ENCODE results near the gene IRAK1. TPM values are rescaled to one million over a fixed set of nuclear protein-coding genes. Genes with fewer than 3 reads are reported as not detected.

Gene IRAK1
- polyA plus RNA-seq, 3 donors, result 52.0 to 69.7 (median 62.3) TPM

DNA sequence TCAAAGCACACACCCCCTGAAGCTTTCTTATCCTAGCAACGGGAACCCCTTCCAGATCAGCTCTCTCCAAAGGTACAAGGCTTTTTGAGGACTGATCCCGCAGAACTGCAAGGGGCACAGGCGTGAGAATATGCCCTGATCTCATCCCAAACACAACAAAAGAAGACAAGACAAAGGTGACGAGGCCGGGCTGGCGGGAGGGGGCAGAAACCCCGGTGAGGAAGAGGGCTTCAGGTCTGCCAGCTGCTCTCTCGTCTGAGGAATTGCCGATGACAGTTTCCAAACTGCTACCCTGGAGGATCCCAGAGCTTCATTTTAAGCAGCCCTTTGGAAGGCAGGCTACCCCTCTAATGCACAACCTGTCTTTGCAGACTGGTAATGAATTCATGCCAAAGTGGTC is 51.4 kb downstream of the IRAK1 start:
- DNase-seq (ENCODE audit: extremely low read depth in 1 of 11, low read depth in 9 of 11, low spot score in 4 of 11), result no peak

DNA sequence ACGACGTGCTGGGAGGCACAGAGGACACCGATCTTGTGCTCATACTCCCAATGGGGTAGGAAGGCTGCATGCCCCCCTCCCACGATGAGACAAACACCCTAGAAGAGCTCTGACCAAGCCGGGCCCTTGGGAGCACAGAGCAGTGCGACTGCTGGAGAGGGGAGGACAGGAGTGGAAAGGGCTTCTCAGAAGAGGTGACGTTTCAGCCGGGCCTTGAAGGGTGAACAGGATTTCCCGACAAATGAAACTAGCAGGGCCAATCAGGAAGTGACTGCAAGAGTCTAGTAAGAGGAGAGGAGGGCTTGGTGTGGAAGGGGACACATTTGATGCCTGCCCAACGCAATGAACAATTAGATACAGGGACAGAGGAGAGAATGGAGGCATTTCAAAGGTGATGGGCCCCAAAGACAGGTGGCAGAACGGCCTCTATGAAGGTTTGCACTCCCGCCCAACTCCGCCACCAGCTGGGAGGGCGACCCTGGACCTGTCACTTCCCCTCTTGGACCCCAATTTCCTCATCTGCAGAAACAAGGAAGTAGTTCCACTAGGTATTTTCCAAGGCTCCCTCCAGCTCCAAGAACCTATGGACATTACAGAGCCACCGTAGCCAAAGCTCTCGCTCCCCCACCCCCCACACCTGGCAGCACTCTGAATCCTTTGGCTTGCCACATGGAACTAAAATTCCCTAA is 52.0 kb downstream of the IRAK1 start:
- DNase-seq (ENCODE audit: extremely low read depth in 1 of 11, low read depth in 9 of 11, low spot score in 4 of 11), result no peak

DNA sequence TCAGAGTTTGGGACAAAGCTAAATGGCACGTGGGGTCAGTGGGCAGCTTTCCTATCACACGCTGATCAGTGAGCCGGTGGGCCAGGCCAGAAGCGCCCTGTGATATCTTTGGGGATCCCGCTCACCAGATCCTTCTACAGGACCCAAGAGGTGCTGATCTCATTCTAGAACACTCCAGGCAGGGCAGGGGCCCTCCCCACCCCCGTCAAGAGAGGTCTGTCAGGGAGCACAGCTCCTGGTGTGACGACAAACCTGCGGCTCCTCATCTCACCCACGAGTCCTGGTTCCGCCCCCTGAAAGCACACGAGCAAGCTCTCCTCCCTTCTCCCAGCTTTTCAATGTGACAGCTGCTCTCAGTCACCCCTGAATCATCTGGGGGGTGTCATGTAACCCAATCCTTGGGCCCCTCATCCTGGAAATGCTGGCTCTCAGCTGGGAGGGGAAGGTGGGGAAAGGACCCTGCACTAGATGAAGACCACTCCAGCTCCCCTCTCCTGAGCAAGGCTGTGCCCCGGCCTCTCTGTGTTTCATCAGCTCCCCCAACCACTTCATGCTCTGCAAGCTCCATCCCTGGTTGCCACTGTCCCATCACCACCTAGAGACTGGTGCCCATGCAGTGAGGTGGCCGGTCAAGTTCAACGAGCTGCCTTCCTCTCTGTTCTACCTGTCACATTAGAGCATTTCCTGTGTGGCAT is 52.7 kb downstream of the IRAK1 start:
- DNase-seq (ENCODE audit: extremely low read depth in 1 of 11, low read depth in 9 of 11, low spot score in 4 of 11), result no peak

DNA sequence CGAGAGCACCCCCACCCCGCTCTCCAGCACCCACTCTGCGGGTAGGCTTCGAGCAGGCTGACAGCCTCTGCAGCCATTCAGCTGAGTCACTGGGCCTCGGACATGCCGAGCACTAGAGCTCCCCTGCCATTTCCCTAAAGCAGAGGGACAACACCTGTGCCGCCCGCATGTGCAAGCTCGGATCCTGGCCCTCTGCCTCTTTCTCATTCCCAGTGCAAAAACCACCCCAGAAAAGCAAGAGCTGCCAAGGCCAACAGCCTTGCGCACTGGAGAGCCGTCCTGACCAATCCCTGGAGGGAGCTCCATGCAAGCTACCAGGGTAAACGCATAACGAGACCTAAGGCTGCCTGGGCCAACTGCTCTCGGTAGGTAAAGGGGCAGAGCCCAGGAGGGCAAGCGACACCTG is 53.4 kb downstream of the IRAK1 start:
- DNase-seq (ENCODE audit: extremely low read depth in 1 of 11, low read depth in 9 of 11, low spot score in 4 of 11), result no peak

DNA sequence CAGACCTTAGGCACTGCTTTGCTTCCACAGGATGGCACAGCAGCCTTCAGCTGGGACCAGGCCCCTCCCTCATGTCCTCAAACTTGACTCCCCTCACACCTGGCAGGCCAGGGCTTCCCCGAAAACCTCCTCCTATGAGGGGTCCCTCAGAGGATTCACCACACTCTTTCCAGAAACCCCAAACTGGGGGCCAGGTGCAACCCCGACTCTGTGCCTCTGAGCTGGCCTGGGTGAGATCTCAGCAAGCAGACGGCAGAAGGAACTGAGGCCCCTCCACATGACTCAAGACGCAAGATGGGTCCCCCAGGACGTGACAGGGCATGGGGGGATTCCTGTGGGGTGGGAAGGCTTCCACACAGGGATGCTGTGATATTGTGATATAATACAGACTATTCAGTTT is 54.3 kb downstream of the IRAK1 start:
- no peak for DNase-seq (ENCODE audit: extremely low read depth in 1 of 11, low read depth in 9 of 11, low spot score in 4 of 11)

DNA sequence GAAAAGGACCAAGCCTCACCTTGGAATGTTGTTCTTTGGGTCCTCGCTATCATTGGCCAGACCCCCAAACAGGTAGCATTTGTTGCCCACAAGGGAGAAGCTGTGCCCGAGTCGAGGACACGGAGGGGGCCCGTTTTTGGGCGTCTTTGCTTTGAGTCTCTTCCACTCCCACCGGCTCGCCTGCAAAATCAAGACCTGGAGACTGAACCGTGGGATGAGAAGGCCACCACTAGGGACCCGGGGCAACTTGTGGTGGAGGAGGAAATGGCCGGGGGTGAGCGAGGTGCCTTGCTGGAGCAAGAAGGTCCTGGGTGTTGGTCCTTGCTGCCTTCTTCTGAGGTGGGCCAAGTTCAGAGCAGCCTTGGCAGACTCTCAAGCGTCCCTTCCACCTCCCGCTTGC is 55.6 kb downstream of the IRAK1 start:
- no peak for DNase-seq (ENCODE audit: extremely low read depth in 1 of 11, low read depth in 9 of 11, low spot score in 4 of 11)

DNA sequence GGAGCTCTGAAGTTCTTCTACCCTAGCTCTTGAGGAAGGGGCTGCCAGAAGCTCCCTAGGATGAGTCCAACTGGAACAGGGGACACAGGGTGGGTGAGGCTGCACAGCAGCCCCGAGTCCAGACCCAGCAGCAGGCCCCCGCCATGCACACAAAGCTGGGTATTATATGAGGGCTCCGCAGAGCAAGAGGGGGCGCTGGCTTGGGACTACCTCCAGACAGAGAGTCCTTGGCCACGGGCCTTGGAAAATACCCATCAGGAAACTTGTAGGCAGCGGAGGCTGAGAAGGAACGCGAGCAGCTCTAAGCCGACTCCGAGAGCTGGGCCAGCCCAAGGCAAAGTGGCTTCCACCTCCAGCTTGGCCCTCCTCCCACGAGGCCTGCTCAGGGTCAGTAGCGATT is 56.2 kb downstream of the IRAK1 start:
- no peak for DNase-seq (ENCODE audit: extremely low read depth in 1 of 11, low read depth in 9 of 11, low spot score in 4 of 11)

DNA sequence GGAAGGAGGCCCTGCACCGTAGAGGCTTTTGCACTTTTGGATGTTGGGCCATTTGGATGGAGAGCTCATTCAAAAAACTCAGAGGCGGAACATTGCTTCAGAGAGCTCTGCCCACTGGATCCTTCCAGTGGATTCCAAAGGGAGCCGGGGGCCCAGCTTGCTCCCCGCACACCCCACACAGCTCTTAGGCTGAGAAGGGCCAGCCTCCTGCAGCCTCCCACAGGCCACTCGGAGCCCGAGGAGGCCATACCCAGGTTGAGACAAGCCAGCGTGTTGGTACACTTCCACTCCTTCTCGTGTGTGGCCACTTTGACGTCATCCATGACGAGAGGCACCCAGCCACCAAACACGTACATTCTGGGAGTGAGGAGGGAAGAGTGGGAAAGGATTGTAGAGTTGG is 58.4 kb downstream of the IRAK1 start:
- no peak for DNase-seq (ENCODE audit: extremely low read depth in 1 of 11, low read depth in 9 of 11, low spot score in 4 of 11)

DNA sequence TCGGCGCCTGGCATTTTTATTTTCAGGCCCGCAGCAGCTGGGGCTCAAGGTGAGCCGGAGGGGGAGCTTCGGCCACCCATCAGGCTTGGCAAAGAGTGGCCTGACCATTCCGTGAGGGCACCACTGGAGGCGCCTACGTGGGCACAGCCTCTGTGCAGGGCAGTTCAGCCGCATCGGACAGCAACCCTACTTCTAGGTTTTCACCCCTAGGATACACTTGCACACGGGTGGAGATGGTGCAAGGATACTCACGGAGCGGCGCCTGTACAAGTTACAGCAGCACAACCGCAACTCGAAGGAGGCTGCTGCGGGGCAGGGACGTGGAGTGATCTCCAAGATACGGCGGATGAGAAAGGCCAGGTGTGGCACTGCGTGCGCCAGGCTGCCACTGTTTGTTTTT is 58.9 kb downstream of the IRAK1 start:
- DNase-seq (ENCODE audit: extremely low read depth in 1 of 11, low read depth in 9 of 11, low spot score in 4 of 11), result no peak

Other genes starting within 250 kb of the IRAK1 start
- gene SRPK3, start 238.9 kb downstream of the IRAK1 start, polyA plus RNA-seq (ENCODE audit: insufficient read length in 3 of 3), result 1 to 10 TPM in 2 of 3 donors, under 1 TPM in 1; 0.81 to 2.1 (median 1.9) TPM
- gene IDH3G, start 225.5 kb downstream of the IRAK1 start, polyA plus RNA-seq (ENCODE audit: insufficient read length in 3 of 3), result 10 to 100 TPM; 69.9 to 93.9 (median 91.2) TPM
- gene SSR4, start 225.2 kb downstream of the IRAK1 start, polyA plus RNA-seq (ENCODE audit: insufficient read length in 3 of 3), result 100 to 1,000 TPM; 138 to 174 (median 166) TPM
- gene PDZD4, start 189.4 kb downstream of the IRAK1 start, polyA plus RNA-seq (ENCODE audit: insufficient read length in 3 of 3), result 10 to 100 TPM in 2 of 3 donors, 1 to 10 TPM in 1; 7.2 to 12.5 (median 11.5) TPM
- gene L1CAM, start 133.7 kb downstream of the IRAK1 start, polyA plus RNA-seq (ENCODE audit: insufficient read length in 3 of 3), result 10 to 100 TPM; 35.2 to 57.4 (median 53.1) TPM
- 1 to 10 TPM in 2 of 3 donors, under 1 TPM in 1; 0.78 to 2.2 (median 1.7) TPM for gene AVPR2, start 115.2 kb downstream of the IRAK1 start, polyA plus RNA-seq (ENCODE audit: insufficient read length in 3 of 3)
- 10 to 100 TPM; 21.5 to 43.5 (median 32.8) TPM for gene ARHGAP4, start 93.6 kb downstream of the IRAK1 start, polyA plus RNA-seq (ENCODE audit: insufficient read length in 3 of 3)
- gene NAA10, start 84.9 kb downstream of the IRAK1 start, polyA plus RNA-seq (ENCODE audit: insufficient read length in 3 of 3), result 10 to 100 TPM; 53.0 to 78.0 (median 77.5) TPM
- gene RENBP, start 75.3 kb downstream of the IRAK1 start, polyA plus RNA-seq (ENCODE audit: insufficient read length in 3 of 3), result 10 to 100 TPM; 17.5 to 28.4 (median 20.8) TPM
- 10 to 100 TPM; 40.8 to 52.0 (median 45.7) TPM for gene HCFC1, start 48.1 kb downstream of the IRAK1 start, polyA plus RNA-seq (ENCODE audit: insufficient read length in 3 of 3)
- gene TMEM187, start 47.1 kb downstream of the IRAK1 start, polyA plus RNA-seq (ENCODE audit: insufficient read length in 3 of 3), result 1 to 10 TPM; 5.3 to 9.2 (median 7.5) TPM
- gene MECP2, start 77.8 kb upstream of the IRAK1 start, polyA plus RNA-seq (ENCODE audit: insufficient read length in 3 of 3), result 10 to 100 TPM; 27.1 to 34.2 (median 32.7) TPM
- not detected for gene OPN1LW, start 124.3 kb upstream of the IRAK1 start, polyA plus RNA-seq (ENCODE audit: insufficient read length in 3 of 3)
- not detected for gene OPN1MW, start 162.7 kb upstream of the IRAK1 start, polyA plus RNA-seq (ENCODE audit: insufficient read length in 3 of 3)
- gene OPN1MW2, start 199.9 kb upstream of the IRAK1 start, polyA plus RNA-seq (ENCODE audit: insufficient read length in 3 of 3), result not detected
- not detected for gene OPN1MW3, start 237.7 kb upstream of the IRAK1 start, polyA plus RNA-seq (ENCODE audit: insufficient read length in 3 of 3)